NCI-H2029 treated with DMSO at 0.1 percent for 48 hours (cell line): ENCODE results near the gene STPG2.
"Not testable (repeated sequence)": the region's sequence is repeated elsewhere in the genome, so short reads cannot be mapped to it uniquely, and the experiment has no call there.

ENCODE experiments used
- DNase-seq: peaks from one replicate; lab custom pipeline; 2025; lab: John Stamatoyannopoulos, UW

Gene STPG2

GRCh38 chr4:97639961-97640360 lies 503.3 kb downstream of the STPG2 start:
- DNase-seq, result no peak

GRCh38 chr4:97633831-97634230 lies 509.4 kb downstream of the STPG2 start:
- not testable (repeated sequence) for DNase-seq

GRCh38 chr4:97627750-97628149 lies 515.5 kb downstream of the STPG2 start:
- no peak for DNase-seq

GRCh38 chr4:97624204-97624603 lies 519.1 kb downstream of the STPG2 start:
- no peak for DNase-seq

- no peak for DNase-seq
These were observed 537.3 kb downstream of the STPG2 start for GRCh38 chr4:97605932-97606331.

- no peak for DNase-seq
These were observed 550.0 kb downstream of the STPG2 start for GRCh38 chr4:97593248-97593647.

- no peak for DNase-seq
These were observed 553.0 kb downstream of the STPG2 start for GRCh38 chr4:97590266-97590665.

- DNase-seq, result no peak
These were observed 553.6 kb downstream of the STPG2 start for GRCh38 chr4:97589481-97590196.

GRCh38 chr4:97587912-97588311 lies 555.4 kb downstream of the STPG2 start:
- DNase-seq, result no peak

- DNase-seq, result no peak
These were observed 558.0 kb downstream of the STPG2 start for GRCh38 chr4:97585274-97585673.

- DNase-seq, result no peak
These were observed 560.4 kb downstream of the STPG2 start for GRCh38 chr4:97582890-97583289.

- DNase-seq, result peak; percentile 28
These were observed 566.3 kb downstream of the STPG2 start for GRCh38 chr4:97577004-97577403.

GRCh38 chr4:97560009-97560408 lies 583.3 kb downstream of the STPG2 start:
- no peak for DNase-seq

- DNase-seq, result no peak
These were observed 585.0 kb downstream of the STPG2 start for GRCh38 chr4:97558204-97558778.

GRCh38 chr4:97550637-97551036 lies 592.6 kb downstream of the STPG2 start:
- not testable (repeated sequence) for DNase-seq

GRCh38 chr4:97548943-97549583 lies 594.2 kb downstream of the STPG2 start:
- no peak for DNase-seq

- DNase-seq, result no peak
These were observed 595.1 kb downstream of the STPG2 start for GRCh38 chr4:97548186-97548585.

- no peak for DNase-seq
These were observed 611.9 kb downstream of the STPG2 start for GRCh38 chr4:97531351-97531750.

GRCh38 chr4:97530676-97531075 lies 612.6 kb downstream of the STPG2 start:
- DNase-seq, result no peak

- no peak for DNase-seq
These were observed 618.0 kb downstream of the STPG2 start for GRCh38 chr4:97525236-97525635.

GRCh38 chr4:97517939-97518338 lies 625.3 kb downstream of the STPG2 start:
- DNase-seq, result no peak

GRCh38 chr4:97513917-97514316 lies 629.4 kb downstream of the STPG2 start:
- DNase-seq, result no peak
